WI38 (cell line): ENCODE data around the gene AGTR1.
"Not testable (repeated sequence)": the region's sequence is repeated elsewhere in the genome, so short reads cannot be mapped to it uniquely, and the experiment has no call there.

Experiments used
- H3K4me3 ChIP-seq: 2 replicates; pipeline ENCODE4 v1.5.1; 2011; ENCODE audit warnings: low read depth, mild to moderate bottlenecking, control low read depth, low read length
- TF ChIP-seq, protein P1 (sequence below): IDR thresholded peaks from 2 replicates; pipeline ENCODE4 v1.5.1; 2012; ENCODE audit warnings: low read depth, mild to moderate bottlenecking, control low read depth, low read length

AGTR1 gene

DNA sequence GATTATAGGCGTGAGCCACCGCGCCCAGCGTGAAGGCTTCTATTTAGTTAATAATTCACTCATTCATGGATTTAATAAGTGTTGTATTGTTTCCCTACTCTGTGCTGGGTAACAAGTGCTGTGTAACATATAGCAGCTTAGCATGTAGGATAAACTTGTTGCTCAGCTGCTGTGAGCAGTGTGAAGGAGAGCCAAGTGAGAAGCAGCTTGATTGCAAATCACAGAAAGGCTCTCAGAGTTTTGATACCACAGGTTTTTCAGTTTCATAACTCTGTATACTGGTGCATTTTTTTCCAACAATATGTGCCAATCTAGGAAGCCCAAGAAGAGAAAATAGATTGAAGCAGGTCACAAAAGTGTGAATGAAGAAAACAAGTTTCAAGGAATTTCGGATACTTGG is 48.4 kb downstream of the AGTR1 start:
- TF ChIP-seq, protein P1, sequence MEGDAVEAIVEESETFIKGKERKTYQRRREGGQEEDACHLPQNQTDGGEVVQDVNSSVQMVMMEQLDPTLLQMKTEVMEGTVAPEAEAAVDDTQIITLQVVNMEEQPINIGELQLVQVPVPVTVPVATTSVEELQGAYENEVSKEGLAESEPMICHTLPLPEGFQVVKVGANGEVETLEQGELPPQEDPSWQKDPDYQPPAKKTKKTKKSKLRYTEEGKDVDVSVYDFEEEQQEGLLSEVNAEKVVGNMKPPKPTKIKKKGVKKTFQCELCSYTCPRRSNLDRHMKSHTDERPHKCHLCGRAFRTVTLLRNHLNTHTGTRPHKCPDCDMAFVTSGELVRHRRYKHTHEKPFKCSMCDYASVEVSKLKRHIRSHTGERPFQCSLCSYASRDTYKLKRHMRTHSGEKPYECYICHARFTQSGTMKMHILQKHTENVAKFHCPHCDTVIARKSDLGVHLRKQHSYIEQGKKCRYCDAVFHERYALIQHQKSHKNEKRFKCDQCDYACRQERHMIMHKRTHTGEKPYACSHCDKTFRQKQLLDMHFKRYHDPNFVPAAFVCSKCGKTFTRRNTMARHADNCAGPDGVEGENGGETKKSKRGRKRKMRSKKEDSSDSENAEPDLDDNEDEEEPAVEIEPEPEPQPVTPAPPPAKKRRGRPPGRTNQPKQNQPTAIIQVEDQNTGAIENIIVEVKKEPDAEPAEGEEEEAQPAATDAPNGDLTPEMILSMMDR, result no peak
- no peak overlapping the region for H3K4me3 ChIP-seq

DNA sequence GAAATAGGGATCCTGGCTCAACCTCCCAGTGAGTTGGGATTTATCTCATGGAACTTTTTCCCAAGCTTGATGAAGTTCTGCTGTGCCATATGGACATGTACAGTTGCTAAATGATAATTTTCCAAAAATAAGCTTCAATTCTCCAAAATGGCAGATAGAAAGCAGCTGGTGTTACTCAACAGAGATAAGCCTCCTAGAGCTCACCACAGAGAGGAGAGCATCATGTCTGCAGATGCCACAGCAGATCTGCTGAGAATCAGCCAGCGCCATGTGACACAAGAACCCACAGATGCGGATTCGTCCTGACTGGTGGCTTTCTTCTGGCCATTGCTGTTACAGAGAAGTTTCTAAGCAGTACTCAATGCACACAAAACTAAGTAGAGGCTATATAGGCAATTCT is 50.6 kb downstream of the AGTR1 start:
- TF ChIP-seq, protein P1, result no peak
- H3K4me3 ChIP-seq, result no peak overlapping the region

DNA sequence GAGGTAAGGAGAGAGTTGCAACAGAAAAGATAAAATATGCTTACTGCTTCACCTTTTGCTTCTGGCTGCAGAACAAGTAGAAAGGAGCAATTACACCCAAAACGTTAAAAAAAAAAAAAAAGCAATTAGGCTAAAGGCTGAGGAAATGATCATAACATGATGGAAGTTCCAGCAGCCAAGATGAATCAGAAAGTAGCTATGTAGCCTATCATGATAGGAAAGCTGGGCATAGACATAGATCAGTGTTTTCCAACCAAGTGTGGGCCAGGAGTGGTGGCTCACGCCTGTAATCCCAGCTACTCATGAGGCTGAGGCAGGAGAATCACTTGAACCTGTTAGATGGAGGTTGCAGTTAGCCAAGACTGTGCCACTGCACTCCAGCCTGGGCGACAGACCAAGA is 52.6 kb downstream of the AGTR1 start:
- H3K4me3 ChIP-seq, result no peak overlapping the region
- TF ChIP-seq, protein P1, result no peak

DNA sequence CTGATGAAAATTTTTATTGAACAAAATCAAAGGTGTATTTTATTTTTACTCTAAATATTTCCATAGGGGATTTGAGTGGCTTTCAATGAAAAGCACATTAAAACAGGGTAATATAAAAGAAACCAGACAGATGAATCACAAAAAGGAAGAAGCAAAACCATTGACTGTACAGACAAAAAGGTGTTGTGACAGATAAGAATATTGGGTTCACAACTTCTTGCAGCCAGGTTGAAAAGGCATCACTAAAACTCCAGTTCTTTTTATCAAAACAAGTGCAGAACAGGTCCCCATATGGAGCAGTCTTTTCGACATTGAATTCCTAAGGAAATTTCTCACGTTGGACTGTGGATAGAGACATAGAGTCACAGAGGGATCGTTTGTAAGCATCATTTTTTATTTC is 53.8 kb downstream of the AGTR1 start:
- H3K4me3 ChIP-seq, result no peak overlapping the region
- TF ChIP-seq, protein P1, result no peak

DNA sequence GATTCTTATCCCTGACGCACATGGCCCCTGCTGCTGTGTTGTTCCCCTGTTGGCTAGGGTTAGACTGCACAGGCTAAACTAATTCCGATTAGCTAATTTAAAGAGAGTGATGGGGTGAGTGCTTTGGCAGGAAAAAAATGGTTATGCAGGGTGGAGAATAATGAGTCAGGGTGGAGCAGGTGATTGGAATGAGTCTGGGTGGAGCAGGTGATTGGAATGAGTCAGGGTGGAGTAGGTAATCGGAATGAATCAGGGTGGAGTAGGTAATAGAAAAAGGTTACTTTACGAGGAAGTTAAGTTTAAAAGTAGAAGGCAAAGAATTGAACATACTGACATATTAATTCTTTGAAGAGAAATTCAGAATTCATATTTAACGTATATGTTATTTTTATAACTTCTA is 55.7 kb downstream of the AGTR1 start:
- H3K4me3 ChIP-seq, result not testable (repeated sequence)

DNA sequence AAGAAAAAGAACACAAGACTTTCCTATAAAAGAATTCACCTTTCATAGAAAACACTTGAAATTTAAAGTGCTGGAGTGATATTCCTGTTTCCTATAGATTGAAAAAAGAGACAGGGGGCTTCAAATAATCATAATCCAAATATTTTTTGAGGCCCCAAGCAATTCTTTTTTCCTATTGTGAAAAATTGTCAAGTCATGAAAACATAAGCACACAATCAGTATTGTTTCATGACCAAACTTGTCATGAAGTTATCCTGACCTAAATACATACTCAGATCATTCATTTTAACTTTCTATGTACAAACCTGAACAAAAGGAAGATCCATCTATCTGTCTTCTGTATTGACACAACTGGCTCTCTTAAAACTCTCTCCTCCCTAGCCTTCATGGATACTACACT is 57.9 kb downstream of the AGTR1 start:
- H3K4me3 ChIP-seq, result no peak overlapping the region
- TF ChIP-seq, protein P1, result no peak

DNA sequence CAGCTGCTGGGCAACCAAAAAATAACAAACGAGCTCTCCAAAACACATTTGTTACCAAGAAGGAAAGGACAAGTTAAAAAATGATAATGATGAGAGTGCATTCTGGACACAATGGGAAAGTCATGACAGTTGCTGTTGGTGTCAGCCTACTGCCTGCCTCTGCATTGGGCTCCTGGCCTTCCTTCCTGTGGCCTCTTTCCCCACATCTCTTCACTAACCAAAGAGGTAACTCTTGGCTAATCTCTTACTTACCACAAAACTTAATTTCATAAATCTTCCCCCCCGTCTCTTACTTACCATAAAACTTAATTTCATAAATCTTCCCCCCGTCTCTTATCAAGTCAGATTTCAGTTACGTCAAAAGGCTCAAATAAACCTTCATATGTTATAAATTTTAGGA is 58.6 kb downstream of the AGTR1 start:
- H3K4me3 ChIP-seq, result no peak overlapping the region
- TF ChIP-seq, protein P1, result no peak
